IPS-18a (cell line): ENCODE results near the gene LIPM.

Experiments
- H3K27ac ChIP-seq: one replicate; pipeline ENCODE4 v1.5.1; 2013; ENCODE audit warnings: low read length
- H3K27me3 ChIP-seq: one replicate; pipeline ENCODE4 v1.6.1; 2013; ENCODE audit warnings: mild to moderate bottlenecking, low read length; ENCODE audit not compliant: control insufficient read depth, insufficient read depth
- H3K36me3 ChIP-seq: one replicate; pipeline ENCODE4 v1.6.1; 2013; ENCODE audit warnings: low read depth, low read length; ENCODE audit not compliant: control insufficient read depth
- H3K4me1 ChIP-seq: one replicate; pipeline ENCODE4 v1.6.1; 2013; ENCODE audit warnings: low read depth, low read length; ENCODE audit not compliant: control insufficient read depth
- H3K4me3 ChIP-seq: one replicate; pipeline ENCODE4 v1.5.1; 2013; ENCODE audit warnings: low read length
- H3K9ac ChIP-seq: one replicate; pipeline ENCODE4 v1.6.1; 2013; ENCODE audit warnings: mild to moderate bottlenecking, low read length, moderate library complexity
- H3K9me3 ChIP-seq: one replicate; pipeline ENCODE4 v1.6.1; 2013; ENCODE audit warnings: low read depth, low read length; ENCODE audit not compliant: control insufficient read depth

Gene LIPM

DNA sequence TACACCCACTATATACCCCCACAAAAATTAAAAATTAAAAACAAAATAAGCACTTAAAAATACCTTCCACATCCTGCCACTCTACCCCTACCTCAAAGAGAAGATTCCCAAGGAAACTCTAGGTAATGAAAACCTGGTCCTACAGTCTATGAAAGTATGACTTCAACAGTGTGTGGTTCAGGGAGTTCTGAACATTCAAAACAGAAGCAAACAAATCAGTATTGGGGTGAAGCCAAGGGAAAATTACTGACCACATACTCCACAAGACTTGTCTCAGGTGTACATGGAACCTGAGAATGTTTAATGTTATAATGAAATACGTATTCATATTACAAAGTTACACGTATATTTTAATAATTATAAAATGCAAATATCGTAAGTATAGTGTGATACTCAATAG is 20.3 kb upstream of the LIPM start:
- Histone ChIP-seq H3K36me3 (no peaks in the 10 kb centered on the region), H3K4me3 (no peak overlapping the region), H3K27ac (no peak overlapping the region), H3K27me3 (no peaks in the 10 kb centered on the region), H3K9ac (no peak overlapping the region), H3K4me1 (no peaks in the 10 kb centered on the region), H3K9me3 (no peaks in the 10 kb centered on the region)

DNA sequence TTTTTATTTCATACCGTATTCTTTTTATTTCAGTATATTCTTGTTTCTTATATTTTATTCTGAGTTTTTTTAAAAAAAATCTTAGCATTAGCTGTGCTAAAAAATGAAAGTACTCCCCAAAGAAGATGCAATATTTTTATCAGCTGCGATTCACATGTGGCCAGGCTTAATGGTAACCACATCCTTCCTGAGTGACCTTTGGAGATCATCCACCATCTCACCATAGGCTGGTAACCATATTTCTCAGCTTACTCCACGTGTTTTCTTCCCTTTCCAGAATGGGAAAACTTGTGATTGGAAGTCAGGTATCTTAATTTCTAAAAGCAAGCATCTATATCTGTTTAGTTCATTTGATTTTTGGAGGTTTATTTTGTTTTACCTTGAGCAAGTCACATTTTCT is 18.8 kb upstream of the LIPM start:
- H3K27ac ChIP-seq, result no peak overlapping the region
- no peak overlapping the region for H3K4me3 ChIP-seq
- H3K9me3 ChIP-seq, result no peaks in the 10 kb centered on the region
- no peaks in the 10 kb centered on the region for H3K36me3 ChIP-seq
- no peak overlapping the region for H3K9ac ChIP-seq
- H3K27me3 ChIP-seq, result no peaks in the 10 kb centered on the region
- no peaks in the 10 kb centered on the region for H3K4me1 ChIP-seq

GRCh38 chr10:88786032-88786770 is 16.3 kb upstream of the LIPM start:
- no peak overlapping the region for H3K27ac ChIP-seq
- no peaks in the 10 kb centered on the region for H3K27me3 ChIP-seq
- H3K9ac ChIP-seq, result no peak overlapping the region
- no peaks in the 10 kb centered on the region for H3K9me3 ChIP-seq
- no peaks in the 10 kb centered on the region for H3K4me1 ChIP-seq
- H3K4me3 ChIP-seq, result no peak overlapping the region
- H3K36me3 ChIP-seq, result no peaks in the 10 kb centered on the region

DNA sequence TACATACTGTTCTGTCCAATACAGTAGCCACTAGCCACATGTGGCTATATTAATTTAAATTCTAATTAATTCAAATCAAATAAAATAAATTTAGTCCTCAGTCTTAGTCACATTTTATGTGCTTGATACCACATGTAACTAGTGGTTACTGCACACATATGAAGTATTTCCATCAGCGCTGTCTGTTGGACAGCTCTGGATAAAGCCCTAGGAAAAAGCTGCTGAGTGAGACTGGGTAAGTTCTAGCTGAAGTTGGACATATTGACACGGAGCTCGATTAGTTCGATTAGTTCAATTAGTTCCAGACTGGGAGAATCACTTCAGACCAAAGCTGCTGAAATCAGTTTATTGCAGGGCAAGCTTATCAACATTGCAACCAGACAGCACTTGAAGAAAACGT is 15.1 kb upstream of the LIPM start:
- no peak overlapping the region for H3K27ac ChIP-seq

DNA sequence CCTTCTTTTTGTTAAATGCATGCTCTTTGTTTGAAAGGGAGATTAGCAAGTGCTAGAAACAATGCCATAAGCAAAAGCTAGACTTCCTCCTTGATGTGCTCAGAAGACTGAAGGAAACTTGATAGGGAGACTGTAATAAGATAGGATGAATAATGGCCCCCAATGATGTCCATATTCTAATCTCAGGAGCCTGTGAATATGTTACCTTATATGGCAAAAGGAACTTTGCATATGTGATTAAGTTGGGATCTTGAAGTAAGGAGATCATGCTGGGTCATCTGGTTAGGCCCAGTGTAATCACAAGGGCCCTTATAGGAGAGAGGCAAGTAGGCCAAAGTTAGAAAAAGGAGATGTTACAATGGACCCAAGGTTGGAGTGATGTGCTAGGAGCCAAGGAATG is 13.6 kb upstream of the LIPM start:
- Histone ChIP-seq H3K27me3 (no peaks in the 10 kb centered on the region), H3K4me1 (peaks cover 3% of the 10 kb centered on the region), H3K36me3 (no peaks in the 10 kb centered on the region), H3K27ac (no peak overlapping the region), H3K9ac (no peak overlapping the region), H3K4me3 (no peak overlapping the region), H3K9me3 (no peaks in the 10 kb centered on the region)

More for the DNA sequence above, 15.1 kb upstream of the LIPM start:
- H3K4me3 ChIP-seq, result no peak overlapping the region
- no peaks in the 10 kb centered on the region for H3K36me3 ChIP-seq
- no peaks in the 10 kb centered on the region for H3K27me3 ChIP-seq
- no peak overlapping the region for H3K9ac ChIP-seq
- peaks cover 3% of the 10 kb centered on the region for H3K4me1 ChIP-seq
- no peaks in the 10 kb centered on the region for H3K9me3 ChIP-seq

DNA sequence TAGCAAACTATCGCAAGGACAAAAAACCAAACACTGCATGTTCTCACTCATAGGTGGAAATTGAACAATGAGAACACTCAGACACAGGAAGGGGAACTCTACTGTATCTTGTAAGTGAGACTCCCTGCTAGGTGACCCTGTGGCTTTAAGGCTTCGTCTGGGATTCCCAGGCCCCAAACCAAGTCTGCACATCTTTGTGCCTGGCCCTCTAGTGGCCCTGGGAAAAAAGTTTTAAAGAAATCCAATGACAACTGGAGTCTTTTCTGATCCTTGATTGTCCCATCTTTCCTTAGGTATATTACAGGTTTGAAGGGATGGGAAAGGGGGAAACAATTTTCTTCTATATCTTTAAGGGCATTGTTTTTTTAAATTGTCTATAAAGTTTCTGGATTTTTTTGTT is 10.6 kb upstream of the LIPM start:
- no peaks in the 10 kb centered on the region for H3K27me3 ChIP-seq
- no peaks in the 10 kb centered on the region for H3K9me3 ChIP-seq
- H3K4me3 ChIP-seq, result no peak overlapping the region
- H3K4me1 ChIP-seq, result peaks cover 3% of the 10 kb centered on the region
- H3K36me3 ChIP-seq, result no peaks in the 10 kb centered on the region
- no peak overlapping the region for H3K9ac ChIP-seq
- no peak overlapping the region for H3K27ac ChIP-seq

- Histone ChIP-seq H3K36me3 (no peaks in the 10 kb centered on the region), H3K4me3 (no peak overlapping the region), H3K9me3 (no peaks in the 10 kb centered on the region), H3K4me1 (peaks cover 3% of the 10 kb centered on the region), H3K27ac (no peak overlapping the region), H3K9ac (no peak overlapping the region), H3K27me3 (no peaks in the 10 kb centered on the region)
Observed at GRCh38 chr10:88792661-88793060, 9.9 kb upstream of the LIPM start.

DNA sequence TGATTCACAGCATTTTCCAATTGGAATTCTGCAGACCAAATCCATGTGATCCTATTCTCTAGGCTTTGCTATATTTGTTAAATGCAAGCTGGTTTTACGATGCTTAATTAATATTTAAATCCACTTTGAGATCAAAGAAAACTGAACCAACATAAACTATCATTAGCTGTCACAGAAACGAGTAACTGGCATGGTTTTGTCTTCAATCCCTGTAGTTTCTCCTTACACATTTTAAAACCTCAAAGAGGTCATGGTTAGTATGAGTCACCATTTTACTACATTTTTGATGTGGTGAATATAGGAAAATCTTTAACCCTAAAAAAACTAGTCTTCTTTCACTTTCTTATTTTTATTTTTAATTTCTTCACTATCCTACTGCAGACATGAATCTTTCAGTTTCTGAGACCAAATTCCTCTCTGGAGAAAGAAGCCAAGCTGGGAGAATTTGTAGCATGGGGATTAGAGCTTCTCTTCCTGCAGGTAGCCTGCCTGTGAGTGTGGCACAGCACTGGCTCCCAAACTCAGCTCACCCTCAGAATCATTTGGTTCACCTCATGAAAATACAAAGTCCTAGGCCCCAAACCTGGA is 8.7 kb upstream of the LIPM start:
- Histone ChIP-seq H3K9me3 (no peaks in the 10 kb centered on the region), H3K4me1 (peaks cover 3% of the 10 kb centered on the region), H3K4me3 (no peak overlapping the region), H3K27ac (no peak overlapping the region), H3K36me3 (no peaks in the 10 kb centered on the region), H3K9ac (no peak overlapping the region), H3K27me3 (no peaks in the 10 kb centered on the region)

DNA sequence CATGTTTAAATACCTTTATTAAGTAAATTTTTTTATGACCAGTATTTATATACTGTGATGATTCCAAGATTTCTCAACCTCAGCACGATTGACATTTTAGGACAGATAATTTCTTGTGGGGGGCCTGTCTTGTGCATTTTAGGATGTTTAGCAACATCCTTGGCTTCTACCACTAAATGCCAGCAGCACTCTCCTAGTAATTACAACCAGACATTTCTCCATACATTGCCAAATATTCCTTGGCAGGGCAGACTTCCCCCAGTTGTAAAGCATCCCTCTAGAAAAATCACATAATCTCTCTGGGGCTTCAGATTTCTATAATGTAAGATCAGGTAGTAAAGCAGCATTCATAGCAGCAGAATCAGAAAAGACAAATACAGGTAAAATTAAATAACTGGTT is 7.8 kb upstream of the LIPM start:
- Histone ChIP-seq H3K27ac (no peak overlapping the region), H3K4me1 (peaks cover 3% of the 10 kb centered on the region), H3K27me3 (no peaks in the 10 kb centered on the region), H3K9me3 (no peaks in the 10 kb centered on the region), H3K4me3 (no peak overlapping the region), H3K9ac (no peak overlapping the region), H3K36me3 (no peaks in the 10 kb centered on the region)

DNA sequence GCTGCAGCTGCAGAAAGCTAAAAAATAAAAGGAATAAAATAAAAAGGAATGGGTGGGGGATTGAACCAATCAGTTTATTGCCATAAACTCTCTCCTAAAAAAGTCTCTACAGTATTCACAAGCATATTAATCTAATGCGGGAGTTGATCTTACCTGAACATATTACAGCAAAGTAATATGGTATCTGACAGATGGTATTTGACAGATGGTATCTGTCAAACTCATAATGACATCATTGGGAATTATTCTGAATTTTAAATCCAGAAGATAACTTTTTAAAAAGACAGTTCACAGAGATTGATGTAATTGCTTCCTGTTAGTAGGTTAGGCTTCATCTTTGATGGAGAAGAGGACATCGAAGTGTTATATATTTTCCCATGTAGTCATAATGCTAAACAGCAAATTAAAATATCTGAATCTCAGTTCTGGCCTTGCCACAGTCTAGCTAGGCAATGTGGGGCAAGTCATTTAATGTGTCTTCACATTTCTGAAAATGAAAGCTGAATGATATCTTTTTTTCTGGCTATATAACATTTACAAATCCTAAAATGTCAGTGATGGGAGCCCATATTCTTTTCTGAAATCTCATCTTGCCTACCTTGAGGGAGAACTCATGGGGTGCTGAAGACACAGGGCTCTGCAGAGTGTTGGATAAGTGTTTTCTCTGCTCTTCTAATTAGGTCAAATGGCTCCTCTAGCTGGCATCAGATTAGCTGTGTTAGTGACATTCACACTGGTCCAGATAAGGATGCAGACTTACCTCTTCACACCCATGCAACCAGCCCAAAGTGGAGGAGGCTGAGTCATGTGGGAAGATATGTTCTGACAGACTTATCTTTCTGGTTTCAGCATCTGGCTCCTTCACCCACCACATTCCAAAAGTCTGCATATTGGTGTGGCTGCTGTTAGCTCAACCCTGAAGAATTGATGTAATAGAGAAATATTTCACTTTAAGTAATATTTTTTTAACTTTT is 2.1 kb upstream of the LIPM start:
- Histone ChIP-seq H3K27me3 (no peaks in the 10 kb centered on the region), H3K4me3 (no peak overlapping the region), H3K9ac (no peak overlapping the region), H3K4me1 (peaks cover 10% of the 10 kb centered on the region), H3K27ac (no peak overlapping the region), H3K36me3 (no peaks in the 10 kb centered on the region), H3K9me3 (no peaks in the 10 kb centered on the region)

DNA sequence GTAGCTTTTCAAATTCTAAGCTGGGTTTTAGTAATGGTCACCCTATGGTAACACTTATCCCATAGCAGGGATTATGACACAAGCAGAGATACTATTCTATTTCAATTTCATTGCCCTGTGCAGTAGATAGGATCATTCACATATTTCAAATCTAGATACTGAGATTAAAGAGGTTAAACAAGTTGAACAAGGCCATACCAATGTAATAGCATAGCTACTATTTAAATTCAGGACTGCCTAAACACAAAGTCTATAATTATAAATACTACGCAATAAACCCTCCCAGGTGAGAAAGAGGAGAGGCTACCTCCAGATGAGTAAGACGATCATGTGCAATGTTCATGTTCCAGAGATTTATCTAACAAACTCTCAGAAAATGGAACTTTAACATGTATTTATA is 1.1 kb downstream of the LIPM start:
- H3K27ac ChIP-seq, result no peak overlapping the region
- peaks cover 10% of the 10 kb centered on the region for H3K4me1 ChIP-seq
- no peak overlapping the region for H3K9ac ChIP-seq
- H3K36me3 ChIP-seq, result no peaks in the 10 kb centered on the region
- no peaks in the 10 kb centered on the region for H3K9me3 ChIP-seq
- no peak overlapping the region for H3K4me3 ChIP-seq
- no peaks in the 10 kb centered on the region for H3K27me3 ChIP-seq
